ENCODE data around the gene HOXD9.

Gene HOXD9

DNA sequence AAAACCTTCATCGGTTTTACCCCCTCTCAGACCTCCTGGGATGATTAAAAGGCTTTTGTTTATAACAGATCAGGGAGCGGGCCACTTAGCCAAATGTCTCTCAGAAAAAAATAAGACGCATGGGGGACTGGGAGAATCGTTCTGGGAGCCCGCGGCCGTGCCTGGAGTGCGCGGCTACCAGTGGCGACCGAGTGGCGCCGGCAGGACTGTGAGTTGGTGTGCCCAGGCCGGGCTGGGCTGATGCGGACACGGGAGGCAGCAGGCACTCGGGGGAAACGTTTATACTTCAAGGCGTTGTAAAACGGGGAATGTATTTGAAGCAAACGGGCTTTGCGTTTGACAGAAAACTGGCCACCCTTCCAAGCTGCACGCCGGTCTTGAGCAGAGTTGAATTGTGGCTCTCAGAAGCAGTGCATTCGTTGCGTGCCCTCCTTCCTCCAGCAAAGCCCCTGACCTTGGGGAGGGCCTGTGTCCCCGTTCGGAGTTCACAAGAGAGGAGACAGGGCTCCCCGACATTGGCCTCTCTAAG lies 10.6 kb upstream of the HOXD9 start:
- DNase-seq: no peak

DNA sequence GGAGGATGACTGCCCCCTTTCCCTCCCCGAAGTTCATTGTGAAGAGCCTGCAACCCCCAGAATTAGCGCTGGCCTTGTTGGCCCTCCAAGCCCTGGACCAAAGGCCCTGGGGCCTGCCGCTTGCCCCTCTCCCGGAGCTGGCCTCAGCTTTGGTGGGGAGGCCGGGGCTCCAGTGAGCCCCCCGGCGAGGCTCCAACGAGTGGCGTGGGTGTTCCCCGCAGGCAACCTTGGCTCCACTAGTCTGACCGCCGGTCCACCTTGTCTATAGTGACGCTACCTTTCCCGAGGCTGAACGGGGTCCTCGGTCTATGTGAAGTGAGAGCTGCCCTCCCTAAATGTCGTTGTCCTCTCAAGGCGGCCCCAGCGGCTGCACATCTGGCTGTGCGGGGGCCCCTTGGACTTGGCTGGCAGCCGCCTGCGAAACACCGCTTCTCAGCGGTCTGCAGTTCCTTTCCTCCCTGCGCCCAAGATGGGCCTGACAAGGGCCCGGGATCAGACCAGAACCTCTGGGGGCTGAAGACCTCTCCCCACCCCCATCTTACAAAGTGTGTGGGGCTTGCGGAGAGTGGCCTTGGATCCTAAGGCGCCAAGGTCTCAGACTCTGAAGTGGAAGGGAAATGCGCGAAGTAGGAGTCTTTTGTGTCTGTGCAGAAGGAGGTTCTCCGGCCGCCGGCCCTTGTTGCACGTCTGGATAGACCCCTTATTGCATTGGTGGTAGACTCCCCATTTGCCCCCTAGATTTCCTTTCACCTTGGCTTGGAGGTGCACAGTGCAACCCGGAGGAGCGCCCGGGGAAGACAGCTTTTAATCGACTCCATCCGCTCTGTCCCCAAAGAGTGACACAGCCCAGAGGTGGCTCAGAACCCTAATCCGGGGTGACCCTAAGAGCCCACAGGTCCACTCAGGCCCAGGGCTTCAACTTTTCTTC lies 9.9 kb upstream of the HOXD9 start:
- no peak for DNase-seq

DNA sequence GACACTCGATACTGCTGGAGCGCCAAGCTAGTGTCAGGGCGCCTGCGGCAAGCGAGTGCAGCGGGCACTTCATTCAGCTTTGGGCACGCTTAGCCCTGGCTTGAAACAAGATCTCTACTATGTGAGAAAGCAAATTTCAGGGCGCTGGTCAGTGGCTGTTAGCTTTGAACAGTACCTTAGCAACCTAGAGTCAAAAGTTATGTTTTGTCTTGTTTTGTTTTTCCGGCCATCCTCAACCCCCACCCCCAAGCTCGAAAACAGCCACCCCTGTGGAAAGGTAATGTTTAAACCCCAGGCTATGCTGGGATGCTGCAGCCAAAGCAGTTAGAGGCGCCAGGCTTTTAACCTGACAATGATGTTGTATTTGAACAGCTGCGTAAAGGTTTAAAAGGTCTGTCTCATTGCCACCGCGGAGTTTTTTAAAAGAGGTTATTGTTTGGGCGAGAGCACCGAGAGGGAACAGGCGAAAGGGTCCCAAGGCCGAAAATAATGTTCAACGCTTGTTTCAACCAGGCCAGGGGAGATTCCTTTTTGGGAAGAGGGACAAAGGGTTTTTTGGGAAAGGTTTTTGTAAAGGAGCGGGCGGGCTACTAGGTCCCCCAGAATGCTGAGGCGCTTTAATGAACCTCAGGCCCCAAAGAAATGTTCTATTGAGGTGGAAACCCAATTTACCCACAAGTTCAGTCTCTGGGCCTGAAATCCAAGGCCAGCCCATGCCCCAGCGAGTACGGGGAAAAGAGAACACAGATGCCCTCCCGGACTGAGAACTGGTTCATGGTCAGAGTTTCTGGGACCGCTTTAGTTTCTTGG lies 8.2 kb upstream of the HOXD9 start:
- DNase-seq: no peak

DNA sequence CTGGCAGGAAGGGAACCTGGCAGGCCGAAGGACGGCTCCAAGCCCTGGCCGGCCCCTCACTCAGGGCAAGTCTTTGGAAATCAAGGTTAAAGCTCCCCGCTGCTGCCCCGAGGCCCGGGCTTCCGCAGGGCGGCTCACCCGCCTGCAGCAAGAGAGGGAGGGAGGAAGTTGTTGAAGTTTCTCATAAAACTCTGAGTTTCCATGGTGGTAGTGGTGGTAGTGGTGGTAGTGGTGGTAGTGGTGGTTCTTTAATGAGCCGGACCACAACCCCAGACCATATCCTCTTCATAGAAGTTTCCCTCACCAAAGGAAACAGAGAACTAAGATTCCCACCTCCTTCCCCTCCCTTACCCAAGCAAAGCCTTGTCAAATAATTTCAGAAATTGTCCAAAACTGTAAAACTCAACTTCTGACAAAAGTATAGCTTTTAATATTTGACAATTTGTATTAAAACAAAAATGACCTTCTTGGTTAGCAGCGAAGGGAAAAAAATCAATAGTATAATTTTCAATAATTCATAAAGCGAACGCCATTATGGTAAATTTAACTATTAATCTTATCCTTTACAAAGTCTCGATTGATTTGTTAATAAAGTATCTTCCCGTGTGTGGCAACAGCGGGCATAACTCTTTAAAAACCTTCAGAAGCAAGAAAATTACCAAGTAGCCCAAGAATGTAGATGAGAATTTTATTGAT lies 7.4 kb upstream of the HOXD9 start:
- DNase-seq: no peak

DNA sequence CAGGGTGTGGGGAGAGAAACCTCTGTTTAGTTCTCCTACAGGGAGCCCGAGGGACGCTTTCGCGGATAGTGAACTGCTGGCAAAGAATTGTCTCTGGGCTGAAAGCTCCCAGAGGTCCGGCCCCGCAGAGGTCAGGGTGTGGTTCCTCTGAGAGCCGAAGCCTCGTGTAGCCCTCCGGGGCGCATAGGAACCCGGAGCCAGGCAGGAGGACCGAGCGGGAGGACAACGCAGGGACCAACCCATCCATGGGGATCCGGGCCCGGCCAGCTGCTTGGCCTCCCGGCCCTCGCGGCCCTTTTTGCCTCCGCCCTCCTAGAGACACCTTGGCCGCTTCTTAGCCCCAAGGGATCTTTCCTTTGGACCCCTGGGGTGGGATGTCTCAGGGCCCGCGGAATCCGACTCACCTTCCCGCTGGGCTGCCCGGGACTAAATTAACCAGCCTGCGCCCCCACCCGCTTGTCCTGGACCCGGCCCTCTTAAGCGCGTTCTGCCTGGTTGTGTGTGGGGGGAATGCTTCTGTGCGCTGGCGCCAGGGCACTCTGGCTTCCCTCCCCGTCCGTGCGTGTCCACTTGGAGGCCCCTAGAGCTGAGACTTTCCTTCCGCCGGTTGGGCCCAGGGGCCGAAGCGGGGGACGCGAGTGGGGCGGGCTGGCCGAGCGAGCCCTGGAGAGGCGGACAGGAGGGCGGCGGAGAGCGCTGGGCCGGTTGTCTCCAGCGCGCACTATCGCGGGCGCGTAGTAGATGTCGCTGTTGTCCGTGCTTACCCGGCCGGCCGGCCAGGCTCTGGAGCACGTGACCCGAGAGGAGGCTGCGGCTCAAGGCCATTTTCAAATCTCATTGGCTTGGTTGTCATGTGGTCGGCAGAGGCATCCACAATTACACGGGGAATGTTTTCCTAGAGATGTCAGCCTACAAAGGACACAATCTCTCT lies 6.4 kb upstream of the HOXD9 start, which contains the start of gene HOXD10:
Gene HOXD10, plus strand, starts transcription at position 896 of the 931 bp plus-strand sequence. CDS start 56 bp downstream, outside the sequence.
- no peak for DNase-seq

DNA sequence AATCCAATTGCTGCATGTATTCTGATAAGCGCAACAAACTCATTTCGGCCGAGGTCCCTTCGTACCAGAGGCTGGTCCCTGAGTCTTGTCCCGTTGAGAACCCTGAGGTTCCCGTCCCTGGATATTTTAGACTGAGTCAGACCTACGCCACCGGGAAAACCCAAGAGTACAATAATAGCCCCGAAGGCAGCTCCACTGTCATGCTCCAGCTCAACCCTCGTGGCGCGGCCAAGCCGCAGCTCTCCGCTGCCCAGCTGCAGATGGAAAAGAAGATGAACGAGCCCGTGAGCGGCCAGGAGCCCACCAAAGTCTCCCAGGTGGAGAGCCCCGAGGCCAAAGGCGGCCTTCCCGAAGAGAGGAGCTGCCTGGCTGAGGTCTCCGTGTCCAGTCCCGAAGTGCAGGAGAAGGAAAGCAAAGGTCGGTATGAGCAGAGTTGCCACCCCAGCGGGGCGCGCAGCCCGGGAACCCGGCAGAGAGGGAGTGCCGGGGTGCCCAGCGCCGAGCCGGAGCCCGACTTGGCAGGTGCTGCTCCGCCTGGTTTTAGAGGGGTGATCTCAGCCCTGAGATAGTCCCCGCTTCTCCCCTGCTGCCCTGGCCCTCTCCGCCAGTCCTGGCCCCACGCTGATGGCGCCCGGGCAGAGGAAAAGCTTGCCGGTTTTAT lies 5.2 kb upstream of the HOXD9 start:
- no peak for DNase-seq

DNA sequence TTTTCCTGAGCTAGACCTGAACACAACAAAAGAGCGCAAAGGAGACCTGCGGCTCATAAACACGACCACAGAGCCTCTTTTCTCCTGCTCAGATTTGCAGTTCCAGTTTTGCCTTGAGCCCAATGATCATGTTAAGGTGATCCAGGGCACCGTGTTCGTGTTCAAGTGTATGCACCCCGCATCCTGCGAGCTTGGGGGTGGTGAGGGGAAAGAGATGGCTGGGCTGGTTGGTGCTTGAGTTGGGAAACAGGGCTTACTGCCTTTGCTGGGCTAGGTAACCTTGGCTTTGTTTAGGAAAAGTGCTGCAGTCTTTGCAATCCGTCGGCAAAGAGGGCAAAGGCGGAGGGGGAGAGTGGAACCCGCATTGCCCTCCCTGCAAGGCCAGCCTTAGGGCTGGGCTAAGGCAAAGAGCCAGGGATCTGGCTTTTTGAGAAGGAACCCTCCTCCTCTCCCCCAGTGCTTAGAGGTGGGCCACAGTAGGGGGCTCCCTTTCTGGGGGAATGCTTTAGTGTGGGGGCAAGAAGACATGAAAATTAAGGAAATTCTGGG lies 4.6 kb upstream of the HOXD9 start:
- no peak for DNase-seq

DNA sequence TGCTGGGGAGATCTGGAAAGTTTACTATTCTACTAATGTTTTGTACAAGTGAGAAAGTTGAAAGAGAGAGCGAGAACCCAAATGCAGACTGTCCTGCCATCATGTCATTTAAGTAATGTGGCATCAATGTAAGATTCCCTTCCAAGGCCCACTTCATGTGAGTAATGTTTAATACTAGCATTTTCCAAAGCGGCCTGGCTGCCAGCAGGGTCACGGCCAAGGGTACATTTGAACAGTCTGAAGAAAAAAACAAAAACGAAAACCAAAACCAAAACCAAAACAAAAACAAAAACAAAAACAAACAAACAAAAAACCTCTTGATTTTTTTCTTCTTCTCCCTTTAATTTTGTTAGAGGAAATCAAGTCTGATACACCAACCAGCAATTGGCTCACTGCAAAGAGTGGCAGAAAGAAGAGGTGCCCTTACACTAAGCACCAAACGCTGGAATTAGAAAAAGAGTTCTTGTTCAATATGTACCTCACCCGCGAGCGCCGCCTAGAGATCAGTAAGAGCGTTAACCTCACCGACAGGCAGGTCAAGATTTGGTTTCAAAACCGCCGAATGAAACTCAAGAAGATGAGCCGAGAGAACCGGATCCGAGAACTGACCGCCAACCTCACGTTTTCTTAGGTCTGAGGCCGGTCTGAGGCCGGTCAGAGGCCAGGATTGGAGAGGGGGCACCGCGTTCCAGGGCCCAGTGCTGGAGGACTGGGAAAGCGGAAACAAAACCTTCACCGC lies 3.7 kb upstream of the HOXD9 start:
- peak; percentile 13 for DNase-seq

DNA sequence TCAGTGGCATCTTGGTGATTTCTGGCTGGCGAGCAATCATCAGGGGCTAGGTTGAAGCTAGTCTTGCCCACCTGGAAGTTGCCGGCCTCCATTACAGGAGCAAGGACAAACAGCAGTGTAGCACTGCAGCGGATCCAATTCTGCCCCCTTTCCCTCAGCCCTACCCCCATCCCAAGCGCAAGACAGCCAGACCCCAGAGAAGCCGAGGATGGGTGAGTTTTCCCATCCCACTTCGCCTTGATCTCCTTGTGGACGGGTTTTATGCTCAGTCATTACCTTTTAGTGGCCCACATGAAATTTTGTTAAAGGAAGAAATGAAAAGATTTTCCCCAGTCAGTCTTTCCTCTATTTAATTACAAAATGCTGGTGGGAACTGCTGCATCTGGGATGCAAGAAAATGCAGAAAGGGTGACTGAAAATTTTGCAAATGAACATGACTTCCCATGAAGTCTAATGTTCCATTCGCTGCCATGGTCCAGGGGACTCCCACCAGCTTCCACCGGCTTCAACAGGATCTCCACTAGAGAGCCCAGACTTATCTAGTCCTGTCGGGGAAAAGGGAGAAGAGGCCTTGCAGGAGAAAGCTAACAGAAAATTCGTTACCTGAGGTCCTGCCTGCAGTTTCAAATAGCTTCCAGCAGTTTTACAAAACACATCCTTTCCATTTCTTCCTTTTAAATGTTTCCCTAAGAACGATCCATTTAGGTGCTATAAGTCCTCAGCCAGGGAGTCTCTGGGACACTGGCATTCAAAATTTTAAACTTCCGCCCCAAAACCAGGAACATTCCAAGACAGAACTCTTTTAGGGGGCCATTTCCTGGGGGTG lies 1.9 kb upstream of the HOXD9 start:
- no peak for DNase-seq

DNA sequence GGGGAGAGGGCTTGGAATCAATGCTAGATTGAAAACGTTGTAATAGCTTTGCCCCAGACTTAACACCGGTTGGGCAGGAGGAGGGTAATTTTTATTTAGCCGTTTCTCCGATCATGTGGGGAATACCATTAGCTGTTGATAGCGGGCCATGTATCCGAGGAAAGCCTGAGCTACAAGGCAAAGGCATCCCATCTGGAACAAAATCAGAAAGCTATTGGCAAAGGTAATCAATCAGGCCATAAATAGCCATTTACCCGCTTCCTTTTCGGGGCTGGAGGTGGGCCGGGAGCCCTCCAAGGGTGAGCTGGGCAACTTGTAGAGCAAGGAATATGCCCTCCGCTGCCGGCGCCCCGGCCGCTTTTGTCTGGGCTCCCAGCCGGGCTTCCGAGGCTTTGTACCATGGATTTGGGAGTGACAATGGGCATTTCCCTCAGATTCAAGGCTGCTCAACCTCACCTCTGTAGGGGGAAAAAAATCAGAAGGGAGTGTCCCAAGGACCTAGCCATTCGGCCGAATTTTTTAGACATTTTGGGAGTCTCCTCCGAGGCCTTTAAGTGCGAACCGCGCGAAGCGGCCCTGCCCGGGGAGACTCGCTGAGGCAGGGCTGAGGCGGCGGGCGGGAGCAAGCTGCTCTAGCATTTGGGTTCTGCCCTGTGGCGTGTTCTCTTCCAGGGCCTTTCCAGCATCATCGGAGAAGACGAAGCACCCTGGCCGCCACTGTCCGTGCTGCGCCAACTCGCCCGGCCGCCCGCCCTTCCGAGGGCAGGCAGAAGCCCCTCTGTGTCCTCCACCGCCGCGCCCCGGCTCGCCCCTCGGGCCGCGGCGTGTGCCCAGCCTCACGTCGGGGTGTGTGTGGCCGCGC lies 1.1 kb upstream of the HOXD9 start:
- DNase-seq: no peak

DNA sequence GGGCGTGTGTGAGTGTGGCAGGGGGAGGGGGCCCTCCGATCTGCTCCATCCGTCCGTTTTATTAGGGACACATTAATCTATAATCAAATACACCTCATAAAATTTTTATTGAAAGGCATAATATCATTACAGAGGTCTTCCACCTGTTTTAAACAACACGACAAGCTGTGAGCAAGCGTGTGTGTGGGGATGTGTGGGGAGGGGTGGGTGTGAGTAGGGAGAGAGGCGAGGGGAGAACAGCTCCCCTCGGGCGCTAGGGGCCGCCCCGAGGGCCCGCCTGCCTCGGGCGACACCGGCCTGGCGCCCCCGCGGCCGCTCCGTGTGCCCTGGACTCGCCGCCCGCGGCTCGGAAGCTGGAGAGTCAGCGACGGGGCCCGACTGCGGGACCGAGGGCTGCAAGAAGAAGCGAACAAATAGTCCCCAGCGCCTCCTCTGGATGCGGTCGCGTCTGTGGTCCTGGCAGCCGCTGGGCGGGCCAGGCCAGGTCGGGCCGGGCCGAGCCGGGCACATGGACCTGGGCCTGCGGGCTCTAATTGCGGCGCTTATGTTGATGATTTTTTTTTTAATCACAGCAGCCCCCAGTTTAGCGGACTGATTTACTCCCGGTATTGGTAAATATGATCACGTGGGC lies 352 bp upstream of the HOXD9 start:
- no peak for DNase-seq

DNA sequence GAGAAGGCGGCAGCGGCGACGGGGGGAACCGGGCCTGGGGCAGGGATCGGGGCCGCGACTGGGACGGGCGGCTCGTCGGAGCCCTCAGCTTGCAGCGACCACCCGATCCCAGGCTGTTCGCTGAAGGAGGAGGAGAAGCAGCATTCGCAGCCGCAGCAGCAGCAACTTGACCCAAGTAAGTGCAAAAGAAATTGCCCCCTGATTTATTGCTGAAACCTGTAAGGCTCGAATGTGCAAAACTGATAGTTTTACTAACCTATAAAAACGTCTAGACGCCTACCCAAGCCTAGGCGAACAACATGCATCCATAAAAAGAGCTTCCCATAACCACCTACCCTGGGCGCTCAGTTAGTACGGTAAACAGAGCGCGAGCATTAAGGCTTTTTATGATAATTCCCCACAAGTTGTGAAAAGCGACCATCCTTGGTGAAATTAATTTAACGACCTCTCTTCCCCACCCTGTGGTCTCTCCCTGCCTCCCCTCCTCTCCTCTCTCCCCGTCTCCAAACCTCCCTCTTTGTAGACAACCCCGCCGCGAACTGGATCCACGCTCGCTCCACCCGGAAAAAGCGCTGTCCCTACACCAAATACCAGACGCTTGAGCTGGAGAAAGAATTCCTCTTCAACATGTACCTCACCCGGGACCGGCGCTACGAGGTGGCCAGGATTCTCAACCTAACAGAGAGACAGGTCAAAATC lies 1.0 kb downstream of the HOXD9 start:
- DNase-seq: no peak

DNA sequence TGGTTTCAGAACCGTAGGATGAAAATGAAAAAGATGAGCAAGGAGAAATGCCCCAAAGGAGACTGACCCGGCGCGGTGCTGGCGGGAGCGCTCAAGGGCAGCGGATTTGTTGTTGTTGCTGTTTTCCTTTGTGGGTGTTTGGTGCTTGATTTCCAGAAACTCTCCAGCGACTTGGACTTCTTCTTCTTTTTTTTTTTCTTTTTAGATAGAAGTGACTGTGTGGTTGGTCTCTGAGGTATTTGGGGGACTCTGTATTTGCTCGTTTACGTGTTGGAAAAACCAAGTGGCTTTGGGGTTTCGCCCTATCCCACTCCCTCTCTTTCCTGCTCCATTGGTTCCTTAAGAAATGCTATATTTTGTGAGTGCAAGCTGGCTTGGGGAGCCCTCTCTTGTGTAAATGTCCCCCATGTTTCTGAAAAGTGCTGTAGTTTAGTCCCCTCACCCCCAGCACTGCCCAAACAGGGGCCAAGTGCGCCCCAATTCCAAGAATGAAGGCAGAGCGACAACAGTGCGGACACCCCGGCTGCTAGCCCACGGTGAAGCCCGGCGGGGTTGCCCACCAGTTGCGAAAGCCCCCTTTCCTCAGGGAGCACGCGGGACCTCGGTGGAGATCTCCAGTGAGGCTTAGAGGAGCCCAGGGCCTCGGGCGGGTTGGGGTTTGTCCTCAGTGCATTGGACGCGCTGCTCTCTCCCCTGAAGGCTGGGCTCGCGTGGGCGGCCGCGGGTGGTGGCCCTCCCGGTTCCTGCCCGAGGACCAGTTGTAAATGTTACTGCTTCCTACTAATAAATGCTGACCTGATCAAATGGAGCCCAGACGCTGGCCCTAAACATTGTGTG lies 1.8 kb downstream of the HOXD9 start:
- DNase-seq: no peak

DNA sequence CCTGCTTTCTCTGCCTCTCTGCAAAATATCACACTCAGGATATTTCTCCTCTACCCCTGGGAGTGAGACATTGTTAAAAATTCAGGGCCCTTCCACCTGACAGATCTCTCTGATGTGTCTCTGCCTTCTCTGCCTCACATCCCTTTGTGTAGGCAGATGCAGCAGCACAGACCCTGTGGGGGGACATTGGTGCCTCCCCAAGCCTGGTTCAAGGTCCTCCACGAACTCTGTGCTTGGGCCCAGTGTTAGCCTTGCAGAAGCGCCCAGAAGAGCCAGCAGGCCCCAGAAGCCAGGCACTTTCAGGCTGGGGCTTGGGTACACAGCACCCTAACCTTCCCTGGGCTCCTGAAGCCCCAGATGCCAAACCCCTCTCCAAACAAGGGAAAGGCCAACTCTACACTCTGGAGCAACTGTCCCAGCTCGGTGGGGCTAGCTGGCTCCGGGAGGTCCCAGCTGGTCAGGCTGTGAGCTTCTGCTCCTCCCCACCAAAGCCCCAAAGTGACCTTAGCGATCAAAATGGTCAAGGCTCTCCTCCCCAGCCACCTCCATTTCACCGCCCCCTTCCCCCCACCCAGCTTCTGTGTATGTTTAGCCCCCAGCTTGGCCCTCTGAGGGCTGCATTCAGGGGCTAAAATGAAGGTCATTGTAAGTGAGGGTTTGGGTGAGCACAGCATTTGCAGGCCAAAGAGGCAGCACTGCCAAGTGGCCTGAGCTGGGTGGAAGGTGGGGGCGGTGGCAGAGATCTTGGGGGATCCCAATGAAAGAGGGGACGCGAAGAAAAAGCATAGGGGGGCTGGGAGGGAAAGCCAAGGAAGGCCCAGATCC lies 2.6 kb downstream of the HOXD9 start:
- DNase-seq: no peak

DNA sequence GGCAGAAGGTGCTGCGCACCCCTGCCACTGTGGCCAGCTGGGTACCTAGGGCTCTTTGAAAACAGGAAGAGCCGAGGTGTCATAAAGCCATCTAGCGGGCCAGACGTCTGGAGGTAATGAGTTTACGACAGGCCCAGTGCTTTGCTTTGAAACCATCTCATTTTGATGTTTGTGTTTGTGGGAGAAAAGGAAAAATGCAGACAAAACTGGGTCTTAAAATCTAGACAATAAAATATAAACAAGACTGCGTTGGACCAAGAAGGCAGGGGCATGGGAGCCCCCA lies 3.2 kb downstream of the HOXD9 start:
- DNase-seq: no peak
